HL-60 (cell line): ENCODE measurements around the gene NFAM1.

ENCODE experiments used
- DNase-seq, 2 experiments: peaks; one replicate each; pipeline ENCODE4 v3.0.0-alpha.2; 2010 to 2020; ENCODE audit warnings: low read depth in 1 of 2, low spot score in 1 of 2
- H3K27ac ChIP-seq: fragments of 250-450 bp; sonication (Bioruptor Pico); replicated peaks from 2 replicates; pipeline ENCODE4 v1.5.1; 2020; ENCODE audit warnings: mild to moderate bottlenecking, moderate library complexity
- H3K27me3 ChIP-seq: fragments of 250-450 bp; sonication (Bioruptor Pico); 2 replicates; pipeline ENCODE4 v1.5.1; 2021; ENCODE audit warnings: mild to moderate bottlenecking, moderate library complexity; ENCODE audit not compliant: insufficient read depth, poor library complexity, severe bottlenecking
- H3K4me3 ChIP-seq: replicated peaks from 2 replicates; pipeline ENCODE4 v1.5.1; 2011; ENCODE audit warnings: mild to moderate bottlenecking, control low read depth, low read length; ENCODE audit not compliant: insufficient read depth
- CTCF ChIP-seq: IDR thresholded peaks from one replicate; pipeline ENCODE4 v1.5.1; 2011; ENCODE audit warnings: low read length, control low read depth, inconsistent platforms; ENCODE audit not compliant: insufficient read depth
- GABPA ChIP-seq: IDR thresholded peaks from 2 replicates; pipeline ENCODE4 v1.6.1; 2012; ENCODE audit warnings: low read depth
- POLR2AphosphoS5 ChIP-seq: IDR thresholded peaks from 2 replicates; pipeline ENCODE4 v1.6.1; 2012; ENCODE audit warnings: low read depth
- REST ChIP-seq: IDR thresholded peaks from 2 replicates; pipeline ENCODE4 v1.6.1; 2012; ENCODE audit warnings: low read depth; ENCODE audit not compliant: insufficient replicate concordance
- SPI1 ChIP-seq: IDR thresholded peaks from 2 replicates; pipeline ENCODE4 v1.6.1; 2012; ENCODE audit warnings: low read depth, mild to moderate bottlenecking, borderline replicate concordance

The NFAM1 gene

DNA sequence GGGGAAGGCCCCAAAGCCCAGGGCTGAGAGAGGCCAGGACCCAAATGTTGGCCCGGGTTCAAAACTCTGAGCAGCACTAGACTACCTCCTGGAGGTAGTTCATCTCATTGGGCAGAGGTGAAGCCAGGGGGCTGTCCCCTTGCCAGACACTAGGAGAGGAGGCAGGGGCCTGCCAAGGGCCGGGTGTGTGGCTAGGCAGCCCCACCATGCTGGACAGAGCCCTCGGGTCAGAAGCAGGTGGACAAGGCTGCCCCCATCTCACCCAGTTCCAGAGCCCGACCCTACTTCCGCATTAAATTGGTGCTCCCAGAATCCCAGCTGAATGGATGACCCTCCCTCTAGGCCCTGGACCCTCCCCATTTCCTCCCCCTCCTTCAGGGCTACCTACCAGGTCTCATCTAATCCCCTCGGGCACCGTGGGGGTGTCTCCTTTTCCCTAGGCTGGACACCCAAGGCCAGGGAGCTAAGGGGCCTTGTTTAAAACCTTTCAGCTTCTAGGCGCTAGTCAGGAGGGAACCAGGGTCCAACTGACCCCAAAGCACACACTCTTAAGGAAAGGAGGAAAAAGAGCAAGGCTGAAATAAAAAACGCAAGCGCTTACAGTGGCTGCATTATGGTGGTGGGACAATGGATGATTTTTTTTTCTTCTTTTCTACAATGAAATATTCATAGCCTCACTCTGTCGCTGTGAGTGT, 89.6 kb downstream of the NFAM1 start:
- H3K27ac ChIP-seq = no peak overlapping the region
- no peak for DNase-seq
- no peak for TF ChIP-seq POLR2AphosphoS5
- no peak for TF ChIP-seq SPI1
- no peak for TF ChIP-seq GABPA
- TF ChIP-seq CTCF = no peak
- no peak for TF ChIP-seq REST
- no peak overlapping the region for H3K4me3 ChIP-seq
- peaks cover 38% of the 10 kb centered on the region for H3K27me3 ChIP-seq

- H3K27me3 ChIP-seq = peaks cover 38% of the 10 kb centered on the region
- H3K4me3 ChIP-seq = no peak overlapping the region
- DNase-seq = no peak
- H3K27ac ChIP-seq = no peak overlapping the region
- TF ChIP-seq POLR2AphosphoS5 (no peak), REST (no peak), SPI1 (no peak), CTCF (no peak), GABPA (no peak)
Observed at GRCh38 chr22:42341779-42342178, 90.4 kb downstream of the NFAM1 start.

DNA sequence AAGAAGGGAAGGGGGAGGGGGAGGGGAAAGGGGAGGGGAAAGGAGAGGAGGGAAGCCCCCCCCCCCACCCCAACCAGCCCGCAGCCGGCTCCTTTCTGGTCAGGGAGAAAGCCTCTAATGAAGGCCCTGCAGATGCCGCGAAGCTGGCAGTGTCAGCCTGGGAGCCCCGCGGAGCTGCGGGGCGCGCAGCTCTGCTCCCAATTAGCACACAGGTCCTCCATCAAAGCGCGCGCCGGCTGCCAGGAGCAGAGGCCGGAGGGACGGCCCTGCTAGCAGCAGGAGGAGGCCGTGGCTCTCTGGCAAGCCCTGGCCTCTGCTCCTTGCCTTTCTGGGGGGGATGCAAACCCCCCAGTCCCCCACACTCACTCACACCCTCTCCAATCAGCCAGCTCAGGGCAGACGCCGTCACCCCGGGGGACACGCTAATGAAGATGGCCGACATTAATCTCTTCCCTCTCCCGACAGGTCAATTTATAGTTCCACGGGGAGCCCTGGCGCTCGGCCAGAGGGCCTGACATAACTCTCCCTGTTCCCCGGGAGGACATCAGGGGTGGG, 91.3 kb downstream of the NFAM1 start:
- Histone ChIP-seq H3K27ac (no peak overlapping the region), H3K4me3 (no peak overlapping the region), H3K27me3 (peaks cover 38% of the 10 kb centered on the region)
- no peak for DNase-seq
- TF ChIP-seq POLR2AphosphoS5 (no peak), SPI1 (no peak), CTCF (no peak), GABPA (no peak), REST (no peak)
